ENCODE data around the gene SOX15. TPM values are rescaled to one million over a fixed set of nuclear protein-coding genes. Genes with fewer than 3 reads are reported as not detected.
"Not testable (repeated sequence)": the region's sequence is repeated elsewhere in the genome, so short reads cannot be mapped to it uniquely, and the experiment has no call there.

SOX15 gene
- total and polyA plus RNA-seq, 7 experiments from 2014 or later: 0.44 to 1.6 (median 0.56) TPM; not detected in 2

GRCh38 chr17:7613769-7614424 lies 24.0 kb upstream of the SOX15 start:
- Histone ChIP-seq H3K36me3 (ENCODE audit: control insufficient read depth in 2 of 3, insufficient read depth in 3 of 3, low read length in 3 of 3) (peaks cover 0 to 5% (median 0%) of the 10 kb centered on the region in 3 experiments), H3K4me3 (ENCODE audit: low read length) (peak overlapping the region; percentile 78), H3K4me1 (ENCODE audit: control insufficient read depth in 2 of 2, insufficient read depth in 2 of 2, low read length in 2 of 2) (peaks cover 16 to 27% of the 10 kb centered on the region in 2 donors), H3K9me3 (ENCODE audit: control insufficient read depth in 2 of 3, low read length in 3 of 3) (no peaks in the 10 kb centered on the region), H3K27me3 (ENCODE audit: control insufficient read depth in 2 of 2, insufficient read depth in 2 of 2, low read length in 2 of 2) (no peaks in the 10 kb centered on the region), H3K27ac (ENCODE audit: low read depth, low read length) (peak overlapping the region; percentile 81)
- H3K27ac Mint-ChIP-seq: peak overlapping the region; percentile 66 to 96 (median 86)
- DNase-seq (peak in 1 of 9 donors; percentile 12), ATAC-seq (no peak)
- H3K27me3 Mint-ChIP-seq: peaks cover 0 to 6% (median 0%) of the 10 kb centered on the region in 5 donors
- peaks cover 0 to 11% (median 0%) of the 10 kb centered on the region in 5 donors for H3K36me3 Mint-ChIP-seq
- intact Hi-C loops (cut with micrococcal nuclease): loop anchor here (1.0 to 5.0 kb wide), 6 partner anchors 31 to 307 kb away; partner anchors contain the start of genes EIF5A (in 1 of the 2), MPDU1 (in 1 of the 2), SENP3 (in 1 of the 2) and TNK1 (in 1 of the 2)
- H3K4me3 Mint-ChIP-seq: peak overlapping the region; percentile 85 to 95 (median 92)
- H3K4me1 Mint-ChIP-seq: peaks cover 32 to 51% (median 46%) of the 10 kb centered on the region in 7 donors
- CTCF ChIA-PET: interaction anchor here (0.6 to 1.6 kb wide), 3 partner anchors 17 to 73 kb away, joined by 3 to 15 read pairs (median 3); partner anchors contain the start of gene TP53
- no peaks in the 10 kb centered on the region for H3K9me3 Mint-ChIP-seq
- POLR2A ChIA-PET: interaction anchor here (0.6 to 8.0 kb wide), 15 partner anchors 8 to 690 kb away, joined by 3 to 101 read pairs (median 4); partner anchors contain the start of genes ATP1B2, CD68, MPDU1 and SAT2

- Mint-ChIP-seq H3K4me1 (peaks cover 31 to 53% (median 45%) of the 10 kb centered on the region in 7 donors), H3K4me3 (peak overlapping the region; percentile 51 to 95 (median 81)), H3K36me3 (peaks cover 0 to 11% (median 0%) of the 10 kb centered on the region in 5 donors), H3K27ac (peak overlapping the region in 7 of 9 donors; percentile 3 to 86 (median 46)), H3K9me3 (no peaks in the 10 kb centered on the region), H3K27me3 (peaks cover 0 to 2% (median 0%) of the 10 kb centered on the region in 5 donors)
- Histone ChIP-seq H3K27me3 (ENCODE audit: control insufficient read depth in 2 of 2, insufficient read depth in 2 of 2, low read length in 2 of 2) (no peaks in the 10 kb centered on the region), H3K4me1 (ENCODE audit: control insufficient read depth in 2 of 2, insufficient read depth in 2 of 2, low read length in 2 of 2) (peaks cover 16 to 27% of the 10 kb centered on the region in 2 donors), H3K9me3 (ENCODE audit: control insufficient read depth in 2 of 3, low read length in 3 of 3) (no peaks in the 10 kb centered on the region), H3K36me3 (ENCODE audit: control insufficient read depth in 2 of 3, insufficient read depth in 3 of 3, low read length in 3 of 3) (peaks cover 0 to 5% (median 0%) of the 10 kb centered on the region in 3 experiments), H3K27ac (ENCODE audit: low read depth, low read length) (no peak overlapping the region), H3K4me3 (ENCODE audit: low read length) (no peak overlapping the region)
- intact Hi-C loops (cut with micrococcal nuclease): loop anchor here (5.0 kb wide), 2 partner anchors 40 to 230 kb away; partner anchors contain the start of gene TNK1 (in 1 of the 2)
- DNase-seq: no peak
- POLR2A ChIA-PET: interaction anchor here (0.6 to 8.0 kb wide), 5 partner anchors 16 to 326 kb away, joined by 3 to 101 read pairs (median 4); partner anchors contain the start of genes MPDU1, SAT2, TP53 and WRAP53
- CTCF ChIA-PET: no interaction called here
- no peak for ATAC-seq
Observed at GRCh38 chr17:7612294-7612640, 22.4 kb upstream of the SOX15 start.

GRCh38 chr17:7611635-7612293 lies 21.9 kb upstream of the SOX15 start:
- POLR2A ChIA-PET: interaction anchor here (0.6 to 8.0 kb wide), 5 partner anchors 16 to 325 kb away, joined by 3 to 101 read pairs (median 4); partner anchors contain the start of genes MPDU1, SAT2, TP53 and WRAP53
- Histone ChIP-seq H3K9me3 (ENCODE audit: control insufficient read depth in 2 of 3, low read length in 3 of 3) (no peaks in the 10 kb centered on the region), H3K4me3 (ENCODE audit: low read length) (no peak overlapping the region), H3K36me3 (ENCODE audit: control insufficient read depth in 2 of 3, insufficient read depth in 3 of 3, low read length in 3 of 3) (peaks cover 0 to 5% (median 0%) of the 10 kb centered on the region in 3 experiments), H3K27ac (ENCODE audit: low read depth, low read length) (no peak overlapping the region), H3K27me3 (ENCODE audit: control insufficient read depth in 2 of 2, insufficient read depth in 2 of 2, low read length in 2 of 2) (no peaks in the 10 kb centered on the region), H3K4me1 (ENCODE audit: control insufficient read depth in 2 of 2, insufficient read depth in 2 of 2, low read length in 2 of 2) (peaks cover 16 to 27% of the 10 kb centered on the region in 2 donors)
- peaks cover 31 to 53% (median 45%) of the 10 kb centered on the region in 7 donors for H3K4me1 Mint-ChIP-seq
- peak overlapping the region in 5 of 9 donors; percentile 16 to 66 (median 46) for H3K27ac Mint-ChIP-seq
- DNase-seq (no peak), ATAC-seq (no peak)
- no peaks in the 10 kb centered on the region for H3K9me3 Mint-ChIP-seq
- intact Hi-C loops (cut with micrococcal nuclease): loop anchor here (5.0 kb wide), 2 partner anchors 39 to 229 kb away; partner anchors contain the start of gene TNK1 (in 1 of the 2)
- H3K4me3 Mint-ChIP-seq: peak overlapping the region; percentile 51 to 95 (median 81)
- peaks cover 0 to 2% (median 0%) of the 10 kb centered on the region in 5 donors for H3K27me3 Mint-ChIP-seq
- CTCF ChIA-PET: no interaction called here
- H3K36me3 Mint-ChIP-seq: peaks cover 0 to 11% (median 0%) of the 10 kb centered on the region in 5 donors

- Mint-ChIP-seq H3K4me3 (peak overlapping the region in 2 of 10 donors; percentile 18 to 23), H3K4me1 (peaks cover 32 to 60% (median 49%) of the 10 kb centered on the region in 7 donors), H3K9me3 (no peaks in the 10 kb centered on the region), H3K27me3 (peaks cover 0 to 2% (median 0%) of the 10 kb centered on the region in 5 donors), H3K27ac (peak overlapping the region in 2 of 9 donors; percentile 33 to 39), H3K36me3 (peaks cover 0 to 12% (median 0%) of the 10 kb centered on the region in 5 donors)
- intact Hi-C loops (cut with micrococcal nuclease): loop anchor here (5.0 kb wide), 2 partner anchors 38 to 228 kb away; partner anchors contain the start of gene TNK1 (in 1 of the 2)
- Histone ChIP-seq H3K4me1 (ENCODE audit: control insufficient read depth in 2 of 2, insufficient read depth in 2 of 2, low read length in 2 of 2) (peaks cover 16 to 27% of the 10 kb centered on the region in 2 donors), H3K27me3 (ENCODE audit: control insufficient read depth in 2 of 2, insufficient read depth in 2 of 2, low read length in 2 of 2) (no peaks in the 10 kb centered on the region), H3K9me3 (ENCODE audit: control insufficient read depth in 2 of 3, low read length in 3 of 3) (no peaks in the 10 kb centered on the region), H3K4me3 (ENCODE audit: low read length) (no peak overlapping the region), H3K27ac (ENCODE audit: low read depth, low read length) (no peak overlapping the region), H3K36me3 (ENCODE audit: control insufficient read depth in 2 of 3, insufficient read depth in 3 of 3, low read length in 3 of 3) (peaks cover 0 to 7% (median 2%) of the 10 kb centered on the region in 3 experiments)
- POLR2A ChIA-PET: interaction anchor here (0.6 to 1.0 kb wide), 3 partner anchors 11 to 268 kb away, joined by 3 read pairs; no protein-coding TSS in a partner anchor
- ATAC-seq: no peak
- no peak for DNase-seq
- CTCF ChIA-PET: no interaction called here
Observed at GRCh38 chr17:7610641-7611040, 20.7 kb upstream of the SOX15 start.

- peak overlapping the region in 1 of 9 donors; percentile 4 for H3K27ac Mint-ChIP-seq
- intact Hi-C loops (cut with micrococcal nuclease): no loop called here
- POLR2A ChIA-PET: interaction anchor here (0.8 to 1.5 kb wide), 2 partner anchors 8 to 25 kb away, joined by 3 to 4 read pairs; no protein-coding TSS in a partner anchor
- Histone ChIP-seq H3K9me3 (ENCODE audit: control insufficient read depth in 2 of 3, low read length in 3 of 3) (no peaks in the 10 kb centered on the region), H3K27ac (ENCODE audit: low read depth, low read length) (no peak overlapping the region), H3K4me3 (ENCODE audit: low read length) (no peak overlapping the region), H3K27me3 (ENCODE audit: control insufficient read depth in 2 of 2, insufficient read depth in 2 of 2, low read length in 2 of 2) (no peaks in the 10 kb centered on the region), H3K36me3 (ENCODE audit: control insufficient read depth in 2 of 3, insufficient read depth in 3 of 3, low read length in 3 of 3) (peaks cover 5 to 42% (median 9%) of the 10 kb centered on the region in 3 experiments), H3K4me1 (ENCODE audit: control insufficient read depth in 2 of 2, insufficient read depth in 2 of 2, low read length in 2 of 2) (no peaks in the 10 kb centered on the region)
- H3K4me3 Mint-ChIP-seq: no peak overlapping the region
- ATAC-seq (no peak), DNase-seq (no peak)
- CTCF ChIA-PET: interaction anchor here (0.6 kb wide), 1 partner anchor 119 kb away, joined by 3 read pairs; no protein-coding TSS in a partner anchor
- peaks cover 10 to 34% (median 23%) of the 10 kb centered on the region in 7 donors for H3K4me1 Mint-ChIP-seq
- H3K27me3 Mint-ChIP-seq: no peaks in the 10 kb centered on the region
- H3K36me3 Mint-ChIP-seq: peaks cover 7 to 30% (median 16%) of the 10 kb centered on the region in 5 donors
- no peaks in the 10 kb centered on the region for H3K9me3 Mint-ChIP-seq
Observed at GRCh38 chr17:7606280-7606679, 16.4 kb upstream of the SOX15 start.

GRCh38 chr17:7597561-7597960 lies 7.7 kb upstream of the SOX15 start:
- H3K27ac Mint-ChIP-seq; H3K9me3 ChIP-seq (ENCODE audit: control insufficient read depth in 2 of 3, low read length in 3 of 3); H3K4me3 Mint-ChIP-seq; POLR2A ChIA-PET; DNase-seq; H3K4me3 ChIP-seq (ENCODE audit: low read length); H3K27me3 ChIP-seq (ENCODE audit: control insufficient read depth in 2 of 2, insufficient read depth in 2 of 2, low read length in 2 of 2); H3K9me3 Mint-ChIP-seq; H3K27ac ChIP-seq (ENCODE audit: low read depth, low read length); H3K27me3 Mint-ChIP-seq; intact Hi-C loops (cut with micrococcal nuclease); ATAC-seq; H3K4me1 ChIP-seq (ENCODE audit: control insufficient read depth in 2 of 2, insufficient read depth in 2 of 2, low read length in 2 of 2); H3K4me1 Mint-ChIP-seq: not testable (repeated sequence)
- CTCF ChIA-PET: interaction anchor here (0.5 kb wide), 1 partner anchor 84 kb away, joined by 3 read pairs; no protein-coding TSS in a partner anchor
- H3K36me3 ChIP-seq (ENCODE audit: control insufficient read depth in 2 of 3, insufficient read depth in 3 of 3, low read length in 3 of 3): peaks cover 23 to 86% (median 24%) of the 10 kb centered on the region in 3 experiments
- H3K36me3 Mint-ChIP-seq: peaks cover 14 to 43% (median 31%) of the 10 kb centered on the region in 5 donors

Measured in naive thymus-derived CD4-positive, alpha-beta T cell (primary cell).